ENCODE results near the gene ZFPM1.

ZFPM1 gene

GRCh38 chr16:88530858-88531203 lies 77.8 kb downstream of the ZFPM1 start:
- DNase-seq = no peak

- no peak for DNase-seq
Measured at GRCh38 chr16:88531346-88531745, 78.3 kb downstream of the ZFPM1 start.

GRCh38 chr16:88531931-88532433 lies 78.9 kb downstream of the ZFPM1 start:
- DNase-seq = no peak

GRCh38 chr16:88532434-88533241 lies 79.6 kb downstream of the ZFPM1 start:
- no peak for DNase-seq

- no peak for DNase-seq
Measured at GRCh38 chr16:88533381-88533917, 80.4 kb downstream of the ZFPM1 start.

GRCh38 chr16:88533932-88534637 lies 81.0 kb downstream of the ZFPM1 start:
- peak; percentile 73 to 74 for DNase-seq

- peak in 1 of 2 donors; percentile 28 for DNase-seq
Measured at GRCh38 chr16:88534638-88535190, 81.6 kb downstream of the ZFPM1 start.

- no peak for DNase-seq
Measured at GRCh38 chr16:88535191-88535856, 82.2 kb downstream of the ZFPM1 start.

GRCh38 chr16:88535857-88536222 lies 82.8 kb downstream of the ZFPM1 start:
- DNase-seq = no peak

- DNase-seq = no peak
Measured at GRCh38 chr16:88536510-88536909, 83.4 kb downstream of the ZFPM1 start.

GRCh38 chr16:88536971-88537751 lies 84.1 kb downstream of the ZFPM1 start:
- DNase-seq = no peak

- DNase-seq = no peak
Measured at GRCh38 chr16:88537859-88538258, 84.8 kb downstream of the ZFPM1 start.

- DNase-seq = no peak
Measured at GRCh38 chr16:88538366-88539060, 85.4 kb downstream of the ZFPM1 start.

- no peak for DNase-seq
Measured at GRCh38 chr16:88539261-88539651, 86.2 kb downstream of the ZFPM1 start.

- DNase-seq = no peak
Measured at GRCh38 chr16:88539652-88540345, 86.7 kb downstream of the ZFPM1 start.

- DNase-seq = no peak
Measured at GRCh38 chr16:88540346-88540977, 87.4 kb downstream of the ZFPM1 start.

- no peak for DNase-seq
Measured at GRCh38 chr16:88541831-88542616, 88.9 kb downstream of the ZFPM1 start.

- no peak for DNase-seq
Measured at GRCh38 chr16:88543230-88543813, 90.2 kb downstream of the ZFPM1 start.

- DNase-seq = no peak
Measured at GRCh38 chr16:88545781-88546180, 92.7 kb downstream of the ZFPM1 start.

All from activated CD4-positive, alpha-beta T cell treated with anti-CD3 and anti-CD28 coated beads for 4 hours (primary cell).